Endothelial cell of umbilical vein (primary cell): ENCODE measurements around the gene C1QB. TPM values are rescaled to one million over a fixed set of nuclear protein-coding genes. Genes with fewer than 3 reads are reported as not detected.
"Not testable (repeated sequence)": the region's sequence is repeated elsewhere in the genome, so short reads cannot be mapped to it uniquely, and the experiment has no call there.

Source experiments
- BruUV-seq: library from RNA; stranded (reverse); fragments of 400-500 nt; replicated peaks from 2 replicates; lab custom pipeline; 2021; lab: Mats Ljungman, UMichigan
- CTCF ChIA-PET: fragments of 300-600, 350-600 bp; sonication (Branson Sonifier 250); formaldehyde crosslinking; loops from one replicate; lab custom pipeline; 2021; ENCODE audit warnings: antibody characterized with exemption, inconsistent platforms; lab: Charles Lee
- POLR2A ChIA-PET: fragments of 300-600, 350-600 bp; sonication (Branson Sonifier 250); formaldehyde crosslinking; loops from one replicate; lab custom pipeline; 2021; ENCODE audit warnings: antibody characterized with exemption, inconsistent platforms; lab: Charles Lee
- DNase-seq: peaks from one replicate; pipeline ENCODE4 v3.0.0-alpha.2; 2011; ENCODE audit warnings: low read depth, low spot score
- FAIRE-seq: peaks from 2 replicates; lab custom pipeline; 2011; peaks lifted over from hg19 to GRCh38; lab: Jason Lieb, UNC
- H2AFZ ChIP-seq: 2 replicates; pipeline ENCODE4 v1.6.0; 2012; ENCODE audit warnings: low read depth, low read length, control low read depth, inconsistent platforms
- H3K27ac ChIP-seq: 2 replicates; pipeline ENCODE4 v1.5.1; 2011; ENCODE audit warnings: low read depth, mild to moderate bottlenecking, control low read depth, low read length, moderate library complexity; ENCODE audit not compliant: insufficient read depth
- H3K27me3 ChIP-seq, 2 experiments: 2 replicates each; pipeline versions ENCODE4 v1.6.0 to v1.6.1; 2011; ENCODE audit warnings: low read length in 2 of 2, mixed read lengths in 1 of 2; ENCODE audit not compliant: control insufficient read depth in 2 of 2, insufficient read depth in 2 of 2
- H3K36me3 ChIP-seq, 2 experiments: 2 replicates in 1 of 2; 3 replicates in 1 of 2; pipeline ENCODE4 v1.5.1; 2011; ENCODE audit warnings: low read length in 2 of 2, mild to moderate bottlenecking in 1 of 2, moderate library complexity in 1 of 2; ENCODE audit not compliant: control insufficient read depth in 2 of 2, insufficient read depth in 2 of 2; ENCODE audit errors: extremely low read depth in 1 of 2
- H3K4me1 ChIP-seq: 3 replicates; pipeline ENCODE4 v1.5.1; 2011; ENCODE audit warnings: mild to moderate bottlenecking, low read length; ENCODE audit not compliant: control insufficient read depth, insufficient read depth; ENCODE audit errors: extremely low read depth
- H3K4me2 ChIP-seq: 2 replicates; pipeline ENCODE4 v1.6.1; 2011; ENCODE audit warnings: low read length, control low read depth, mixed read lengths; ENCODE audit not compliant: insufficient read depth
- H3K4me3 ChIP-seq, 3 experiments: fragments of 200-600 bp in 1 of 3; sonication (generic), shearing (Covaris generic) in 1 of 3; replicated peaks in 1 of 3; 2 replicates each; pipeline ENCODE4 v1.5.1; 2011 to 2016; ENCODE audit warnings: control low read depth in 3 of 3, low read length in 3 of 3, mild to moderate bottlenecking in 2 of 3, inconsistent platforms in 1 of 3, low read depth in 1 of 3, moderate library complexity in 1 of 3; ENCODE audit not compliant: insufficient read depth in 1 of 3
- H3K79me2 ChIP-seq: 2 replicates; pipeline ENCODE4 v1.6.0; 2012; ENCODE audit warnings: low read length, inconsistent platforms; ENCODE audit not compliant: control insufficient read depth, insufficient read depth
- H3K9ac ChIP-seq: replicated peaks from 2 replicates; pipeline ENCODE3; 2011; ENCODE audit warnings: low read length, control low read depth; ENCODE audit not compliant: insufficient read depth; ENCODE audit errors: extremely low read depth
- H3K9me1 ChIP-seq: replicated peaks from 3 replicates; pipeline ENCODE4 v1.6.0; 2011; ENCODE audit warnings: mild to moderate bottlenecking, low read length; ENCODE audit not compliant: control insufficient read depth, insufficient read depth; ENCODE audit errors: extremely low read depth
- H3K9me3 ChIP-seq: replicated peaks from 2 replicates; pipeline ENCODE4 v1.5.1; 2012; ENCODE audit warnings: low read length, inconsistent platforms; ENCODE audit not compliant: control insufficient read depth, insufficient read depth
- H4K20me1 ChIP-seq: replicated peaks from 2 replicates; pipeline ENCODE3; 2011; ENCODE audit warnings: mild to moderate bottlenecking, low read length; ENCODE audit not compliant: control insufficient read depth, insufficient read depth; ENCODE audit errors: extremely low read depth
- CTCF ChIP-seq, 2 donors: IDR thresholded peaks; 1 replicate in 1 of 2; 2 replicates in 1 of 2; pipeline ENCODE4 v1.5.1; 2011; ENCODE audit warnings: low read length in 2 of 2, mild to moderate bottlenecking in 2 of 2, moderate library complexity in 2 of 2, control low read depth in 1 of 2, inconsistent platforms in 1 of 2, low read depth in 1 of 2; ENCODE audit not compliant: insufficient read depth in 1 of 2; ENCODE audit errors: extremely low read depth in 1 of 2
- EZH2 ChIP-seq: IDR thresholded peaks from 2 replicates; pipeline ENCODE4 v1.6.1; 2012; ENCODE audit warnings: borderline replicate concordance, low read depth, mild to moderate bottlenecking, moderate library complexity, low read length, inconsistent platforms; ENCODE audit not compliant: severe bottlenecking
- JUN ChIP-seq: IDR thresholded peaks from 2 replicates; pipeline ENCODE4 v1.6.1; 2011; ENCODE audit warnings: borderline replicate concordance, low read depth; ENCODE audit not compliant: insufficient read length, insufficient read depth
- POLR2A ChIP-seq: IDR thresholded peaks from 2 replicates; pipeline ENCODE4 v1.6.1; 2012; ENCODE audit warnings: low read depth, mild to moderate bottlenecking, control low read depth, low read length
- dilution Hi-C: fragments of 300-500 bp; cut with MboI; formaldehyde crosslinking; loops from one replicate; pipeline ENCODE4 v1.15.0; 2019; ENCODE audit warnings: low sequenced_read_pairs; ENCODE audit not compliant: extremely low pct_ligation_motif_present
- intact Hi-C: fragments of 100-400 bp; cut with micrococcal nuclease; formaldehyde crosslinking; loops from one replicate; pipeline ENCODE4 v1.10.0; 2022
- polyA plus RNA-seq, 4 experiments: library from polyadenylated mRNA; depleted of rRNA in 3 of 4; stranded (reverse) in 3 of 4; unstranded in 1 of 4; fragments of >200 nt; gene quantifications; 2 replicates each; pipeline versions ENCODE4 v1.2.1 to v1.2.3, GENCODE V29; 2011 to 2012; ENCODE audit warnings: missing spikeins in 1 of 4
- total RNA-seq: library from RNA; stranded (reverse); gene quantifications from 2 replicates; pipeline ENCODE4 v1.2.3, GENCODE V29; 2021

Gene C1QB
- total and polyA plus RNA-seq, 2 donors (not counting 3 experiments of a cell fraction or from before 2014, with no cell fraction given), result not detected

GRCh38 chr1:22665752-22666151 is 12.7 kb downstream of the C1QB start:
- FAIRE-seq, result peak; percentile 48
- Histone ChIP-seq H3K4me1 (no peaks in the 10 kb centered on the region), H3K4me3 (no peak overlapping the region), H4K20me1 (no peaks in the 10 kb centered on the region), H3K36me3 (no peaks in the 10 kb centered on the region), H3K9me3 (no peaks in the 10 kb centered on the region), H3K79me2 (no peaks in the 10 kb centered on the region), H3K9me1 (no peaks in the 10 kb centered on the region), H2AFZ (no peak overlapping the region), H3K27me3 (peaks cover 2 to 10% of the 10 kb centered on the region in 2 experiments), H3K9ac (no peak overlapping the region), H3K4me2 (no peak overlapping the region), H3K27ac (no peak overlapping the region)
- dilution Hi-C loops, result loop anchor here (25.0 kb wide), 1 partner anchor 297 kb away; the partner anchor contains the start of gene LACTBL1
- intact Hi-C loops, result loop anchor here (1.0 kb wide), 2 partner anchors 265 to 299 kb away; no protein-coding TSS in a partner anchor
- ChIA-PET CTCF (interaction anchor here (0.6 to 7.3 kb wide), 8 partner anchors 9 to 299 kb away, joined by 3 to 125 read pairs (median 4); no protein-coding TSS in a partner anchor), POLR2A (no interaction called here)
- TF ChIP-seq CTCF (IDR thresholded peaks at IDR 0.05; ENCODE audit: extremely low read depth in 1 of 2, insufficient read depth in 1 of 2, low read depth in 1 of 2, low read length in 2 of 2), result peak; percentile 72 to 79
- no peak for TF ChIP-seq POLR2A
- DNase-seq, result peak; percentile 47
- no TSS peak for BruUV-seq

GRCh38 chr1:22666412-22666811 is 13.4 kb downstream of the C1QB start:
- Histone ChIP-seq H2AFZ (no peak overlapping the region), H3K9me1 (no peaks in the 10 kb centered on the region), H3K4me1 (no peaks in the 10 kb centered on the region), H4K20me1 (no peaks in the 10 kb centered on the region), H3K4me3 (no peak overlapping the region), H3K9ac (no peak overlapping the region), H3K4me2 (no peak overlapping the region), H3K27ac (no peak overlapping the region), H3K9me3 (no peaks in the 10 kb centered on the region), H3K27me3 (peaks cover 3 to 12% of the 10 kb centered on the region in 2 experiments), H3K36me3 (no peaks in the 10 kb centered on the region), H3K79me2 (no peaks in the 10 kb centered on the region)
- BruUV-seq, result no TSS peak
- dilution Hi-C loops, result loop anchor here (25.0 kb wide), 1 partner anchor 296 kb away; the partner anchor contains the start of gene LACTBL1
- no peak for DNase-seq
- POLR2A ChIA-PET, result no interaction called here
- no peak for FAIRE-seq
- intact Hi-C loops, result loop anchor here (1.0 kb wide), 1 partner anchor 298 kb away; no protein-coding TSS in a partner anchor
- CTCF ChIA-PET, result interaction anchor here (1.1 to 7.3 kb wide), 9 partner anchors 36 to 298 kb away, joined by 3 to 125 read pairs (median 4); no protein-coding TSS in a partner anchor
- TF ChIP-seq JUN (no peak), EZH2 (no peak)

GRCh38 chr1:22668840-22669239 is 15.8 kb downstream of the C1QB start:
- H3K4me2 ChIP-seq, H3K4me1 ChIP-seq, H3K9ac ChIP-seq, H2AFZ ChIP-seq, H4K20me1 ChIP-seq, H3K79me2 ChIP-seq, H3K36me3 ChIP-seq, H3K4me3 ChIP-seq, intact Hi-C loops, H3K9me1 ChIP-seq, FAIRE-seq, DNase-seq, BruUV-seq, POLR2A ChIA-PET, H3K27ac ChIP-seq, H3K9me3 ChIP-seq: not testable (repeated sequence)
- CTCF ChIA-PET, result interaction anchor here (1.0 to 7.3 kb wide), 3 partner anchors 34 to 295 kb away, joined by 4 to 125 read pairs (median 42); no protein-coding TSS in a partner anchor
- H3K27me3 ChIP-seq, result peaks cover 15 to 18% of the 10 kb centered on the region in 2 experiments
- dilution Hi-C loops, result loop anchor here (25.0 kb wide), 1 partner anchor 293 kb away; the partner anchor contains the start of gene LACTBL1
